Thymus (tissue), 11 donors: ENCODE measurements around the gene ZNF521. TPM values are rescaled to one million over a fixed set of nuclear protein-coding genes. Genes with fewer than 3 reads are reported as not detected.
"Not testable (repeated sequence)": the region's sequence is repeated elsewhere in the genome, so short reads cannot be mapped to it uniquely, and the experiment has no call there.

Source experiments
- DNase-seq, 9 donors: peaks; one replicate each; pipeline ENCODE4 v3.0.0-alpha.2; 2013; ENCODE audit warnings: low spot score in 9 of 9, low read depth in 6 of 9, missing footprints in 1 of 9
- H3K27ac ChIP-seq, 2 donors: one replicate each; pipeline ENCODE4 v1.5.1; 2013; ENCODE audit warnings: control low read depth in 1 of 2, low read depth in 1 of 2, low read length in 1 of 2, mild to moderate bottlenecking in 1 of 2, moderate library complexity in 1 of 2
- H3K27me3 ChIP-seq, 2 donors: one replicate each; pipeline ENCODE4 v1.5.1; 2013; ENCODE audit warnings: low read length in 1 of 2; ENCODE audit not compliant: control insufficient read depth in 2 of 2, insufficient read depth in 1 of 2
- H3K36me3 ChIP-seq, 2 donors: one replicate each; pipeline ENCODE4 v1.5.1; 2013; ENCODE audit warnings: low read length in 1 of 2, mild to moderate bottlenecking in 1 of 2, moderate library complexity in 1 of 2; ENCODE audit not compliant: control insufficient read depth in 2 of 2, insufficient read depth in 2 of 2
- H3K4me1 ChIP-seq, 2 donors: one replicate each; pipeline ENCODE4 v1.5.1; 2013; ENCODE audit warnings: low read length in 2 of 2; ENCODE audit not compliant: control insufficient read depth in 2 of 2, insufficient read depth in 2 of 2
- H3K4me3 ChIP-seq, 2 donors: one replicate each; pipeline ENCODE4 v1.5.1; 2013; ENCODE audit warnings: low read length in 2 of 2, control low read depth in 1 of 2, mild to moderate bottlenecking in 1 of 2
- H3K9me3 ChIP-seq, 2 donors: one replicate each; pipeline ENCODE4 v1.5.1; 2013; ENCODE audit warnings: low read length in 1 of 2, mild to moderate bottlenecking in 1 of 2; ENCODE audit not compliant: control insufficient read depth in 2 of 2, insufficient read depth in 1 of 2
- WGBS: extraction: QIAGEN DNeasy Blood & Tissue Kit; methylation state at CpG from one replicate; pipeline ENCODE4 v1.1.7; 2013; 5-methylcytosine and 5-hydroxymethylcytosine counted together
- polyA plus RNA-seq: library from polyadenylated mRNA; stranded (reverse); fragments of 200-250 nt; gene quantifications from one replicate; pipeline ENCODE4 v1.2.3, GENCODE V29; 2013
- total RNA-seq: library from RNA; stranded (reverse); fragments of 120-200 nt; gene quantifications from one replicate; pipeline ENCODE4 v1.2.4, GENCODE V29; 2013
- donor health status: healthy.

The ZNF521 gene
- total and polyA plus RNA-seq, 2 donors: 3.7 to 9.2 TPM

DNA sequence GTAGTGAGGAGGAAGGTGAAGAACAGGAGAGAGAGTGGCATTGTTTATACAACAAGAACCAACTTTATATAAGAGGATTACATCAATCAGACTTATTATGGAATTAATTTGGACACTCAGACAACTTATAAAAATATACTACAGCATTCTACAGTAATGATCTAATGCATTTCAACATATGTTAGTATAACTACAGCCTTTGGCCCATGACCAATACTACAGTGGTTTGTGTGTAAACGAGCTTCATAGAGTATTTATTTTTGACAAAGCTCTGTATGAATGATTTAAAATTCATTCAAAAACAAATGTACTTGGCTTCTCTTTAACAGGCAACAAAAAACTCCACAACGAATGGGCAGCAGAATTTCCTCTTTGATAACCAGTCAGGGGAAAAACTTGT is 72.8 kb downstream of the ZNF521 start:
- Histone ChIP-seq H3K36me3 (no peaks in the 10 kb centered on the region), H3K4me3 (no peak overlapping the region), H3K27ac (no peak overlapping the region), H3K9me3 (no peaks in the 10 kb centered on the region), H3K27me3 (no peaks in the 10 kb centered on the region), H3K4me1 (peaks cover 0 to 11% of the 10 kb centered on the region in 2 donors)
- DNase-seq: no peak
- 70% methylated on average over 2 of the region's 2 CpGs for WGBS

DNA sequence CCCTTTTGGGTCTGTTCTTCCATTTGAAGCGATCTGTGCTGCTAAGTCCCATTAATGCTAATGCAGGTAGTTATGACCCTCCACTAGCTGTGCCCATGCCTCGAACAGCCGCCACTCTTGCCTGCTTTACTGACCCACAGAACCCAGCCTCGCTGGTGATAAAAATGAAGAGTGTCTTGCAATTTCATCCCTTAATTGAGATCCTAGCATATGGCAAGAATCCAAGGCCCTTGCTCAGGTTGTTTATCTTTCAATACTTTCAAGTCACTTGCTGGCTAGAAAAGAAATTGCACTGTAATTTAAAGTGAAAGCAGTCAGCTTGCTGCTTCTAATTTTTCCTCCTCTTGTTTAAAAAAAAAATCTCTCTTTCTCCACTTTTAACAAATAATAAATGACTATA is 73.6 kb downstream of the ZNF521 start:
- H3K4me3 ChIP-seq: no peak overlapping the region
- no peaks in the 10 kb centered on the region for H3K9me3 ChIP-seq
- no peak overlapping the region for H3K27ac ChIP-seq
- DNase-seq: no peak
- H3K4me1 ChIP-seq: peaks cover 0 to 9% of the 10 kb centered on the region in 2 donors
- H3K36me3 ChIP-seq: no peaks in the 10 kb centered on the region
- WGBS: 87% methylated on average over 4 of the region's 4 CpGs
- no peaks in the 10 kb centered on the region for H3K27me3 ChIP-seq

DNA sequence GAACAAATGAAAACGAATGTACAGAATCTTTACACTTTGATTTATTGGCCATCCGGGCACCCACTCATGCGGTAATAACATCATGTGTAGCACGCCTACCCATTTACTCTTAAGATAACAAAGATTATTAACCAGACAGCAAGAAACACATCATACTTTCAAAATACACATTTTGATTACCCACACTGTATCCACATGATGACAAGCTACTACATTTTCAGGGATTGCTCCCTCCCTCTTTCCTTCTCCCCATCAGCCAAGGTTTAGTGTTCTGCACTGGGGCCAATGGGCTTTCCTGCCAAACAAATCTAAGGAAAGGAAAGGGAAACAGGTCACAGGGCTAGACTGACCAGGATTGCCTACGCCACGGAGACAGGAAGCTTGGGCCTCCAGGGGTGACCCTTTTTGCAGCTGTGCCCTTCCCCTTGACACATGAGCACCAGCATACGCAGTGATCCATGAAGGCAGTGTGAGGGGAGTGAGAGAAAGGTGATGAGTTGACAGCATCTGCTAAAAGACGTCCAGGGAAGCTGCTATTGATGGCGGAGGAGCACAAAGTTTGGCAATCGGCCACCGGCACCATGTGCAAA is 76.5 kb downstream of the ZNF521 start:
- H3K27ac ChIP-seq: no peak overlapping the region
- H3K4me1 ChIP-seq: no peaks in the 10 kb centered on the region
- H3K27me3 ChIP-seq: no peaks in the 10 kb centered on the region
- DNase-seq: no peak
- WGBS: 89% methylated on average over 11 of the region's 11 CpGs
- H3K4me3 ChIP-seq: no peak overlapping the region
- no peaks in the 10 kb centered on the region for H3K9me3 ChIP-seq
- H3K36me3 ChIP-seq: no peaks in the 10 kb centered on the region

DNA sequence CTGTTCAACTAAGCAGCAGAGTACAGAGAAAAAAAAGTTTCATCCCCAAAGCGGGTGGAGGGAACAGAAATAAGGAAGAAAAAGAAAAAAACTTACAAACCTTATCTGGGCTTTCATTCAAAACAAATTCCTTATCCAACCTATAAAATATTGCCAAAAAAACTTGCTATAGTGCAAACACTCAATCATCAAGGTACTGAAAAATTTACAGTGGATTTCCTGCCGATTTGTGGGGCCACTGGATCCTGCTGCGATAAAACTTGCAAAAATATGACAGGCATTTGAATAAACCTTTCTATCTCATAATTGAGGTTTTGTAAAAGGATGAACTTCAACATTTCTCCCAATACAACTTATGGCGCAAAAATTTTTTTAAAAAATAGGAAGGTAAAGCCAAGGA is 77.0 kb downstream of the ZNF521 start:
- DNase-seq: no peak
- H3K4me3 ChIP-seq: no peak overlapping the region
- H3K36me3 ChIP-seq: no peaks in the 10 kb centered on the region
- no peak overlapping the region for H3K27ac ChIP-seq
- 92% methylated on average over 4 of the region's 4 CpGs for WGBS
- no peaks in the 10 kb centered on the region for H3K4me1 ChIP-seq
- no peaks in the 10 kb centered on the region for H3K9me3 ChIP-seq
- H3K27me3 ChIP-seq: no peaks in the 10 kb centered on the region

DNA sequence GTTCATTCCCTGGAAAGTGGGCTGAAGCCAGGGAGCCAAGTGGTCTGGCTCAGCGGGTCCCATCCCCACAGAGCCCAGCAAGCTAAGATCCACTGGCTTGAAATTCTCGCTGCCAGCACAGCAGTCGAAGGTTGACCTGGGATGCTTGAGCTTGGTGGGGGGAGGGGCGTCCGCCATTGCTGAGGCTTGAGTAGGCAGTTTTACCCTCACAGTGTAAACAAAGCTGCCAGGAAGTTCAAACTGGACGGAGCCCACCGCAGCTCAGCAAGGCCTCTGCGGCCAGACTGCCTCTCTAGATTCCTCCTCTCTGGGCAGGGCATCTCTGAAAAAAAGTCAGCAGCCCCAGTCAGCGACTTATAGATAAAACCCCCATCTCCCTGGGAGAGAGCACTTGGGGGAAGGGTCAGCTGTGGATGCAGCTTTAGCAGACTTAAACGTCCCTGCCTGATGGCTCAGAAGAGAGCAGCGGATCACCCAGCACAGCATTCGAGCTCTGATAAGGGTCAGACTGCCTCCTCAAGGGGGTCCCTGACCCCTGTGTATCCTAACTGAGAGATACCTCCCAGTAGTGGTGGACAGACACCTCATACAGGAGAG is 84.9 kb downstream of the ZNF521 start:
- not testable (repeated sequence) for H3K27ac ChIP-seq, H3K9me3 ChIP-seq, DNase-seq, H3K4me3 ChIP-seq, H3K4me1 ChIP-seq, H3K36me3 ChIP-seq, H3K27me3 ChIP-seq
- WGBS: 97% methylated on average over 12 of the region's 12 CpGs

DNA sequence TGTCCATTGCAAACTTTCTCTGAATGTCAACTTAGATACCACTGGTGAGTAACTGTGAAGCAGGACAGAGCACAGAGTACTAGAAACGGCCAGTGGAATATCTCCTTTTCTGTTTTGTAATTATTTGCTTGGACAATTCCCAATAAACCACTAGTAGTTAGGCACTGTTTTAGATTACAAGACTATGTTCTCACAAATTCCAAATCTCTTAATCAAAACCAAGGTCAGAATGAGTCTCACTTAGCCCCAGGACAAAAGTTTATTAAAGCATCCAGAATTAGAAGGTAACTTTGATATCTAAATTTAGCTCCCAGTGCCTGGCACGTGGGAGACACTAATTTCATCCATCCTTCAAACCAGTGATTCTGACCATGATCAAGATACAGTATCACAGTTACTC is 89.0 kb downstream of the ZNF521 start:
- Histone ChIP-seq H3K36me3 (no peaks in the 10 kb centered on the region), H3K4me3 (no peak overlapping the region), H3K9me3 (no peaks in the 10 kb centered on the region), H3K4me1 (no peaks in the 10 kb centered on the region), H3K27ac (no peak overlapping the region), H3K27me3 (no peaks in the 10 kb centered on the region)
- 92% methylated on average over 2 of the region's 2 CpGs for WGBS
- DNase-seq: no peak

DNA sequence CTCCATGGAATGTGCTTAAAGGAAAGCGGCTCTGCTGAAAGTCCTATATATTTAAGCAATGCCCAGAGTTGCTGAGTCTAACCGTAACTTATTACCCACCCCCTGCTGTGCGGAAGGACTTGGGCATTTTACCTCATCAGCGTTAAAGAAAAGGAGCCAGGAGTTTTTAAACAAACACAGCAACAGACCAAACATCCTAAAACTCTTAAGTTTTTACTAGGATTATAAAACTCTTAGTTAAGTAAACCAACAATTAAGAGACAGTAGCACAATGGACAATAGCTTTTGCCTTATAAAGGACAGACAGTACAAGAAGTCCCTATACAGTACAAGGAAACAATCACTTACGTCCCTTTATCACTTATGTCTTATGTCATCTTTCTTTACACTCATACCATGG is 90.2 kb downstream of the ZNF521 start:
- Histone ChIP-seq H3K27me3 (no peaks in the 10 kb centered on the region), H3K9me3 (no peaks in the 10 kb centered on the region), H3K27ac (no peak overlapping the region), H3K36me3 (no peaks in the 10 kb centered on the region), H3K4me3 (no peak overlapping the region), H3K4me1 (peaks cover 0 to 5% of the 10 kb centered on the region in 2 donors)
- no peak for DNase-seq
- 96% methylated on average over 5 of the region's 5 CpGs for WGBS

DNA sequence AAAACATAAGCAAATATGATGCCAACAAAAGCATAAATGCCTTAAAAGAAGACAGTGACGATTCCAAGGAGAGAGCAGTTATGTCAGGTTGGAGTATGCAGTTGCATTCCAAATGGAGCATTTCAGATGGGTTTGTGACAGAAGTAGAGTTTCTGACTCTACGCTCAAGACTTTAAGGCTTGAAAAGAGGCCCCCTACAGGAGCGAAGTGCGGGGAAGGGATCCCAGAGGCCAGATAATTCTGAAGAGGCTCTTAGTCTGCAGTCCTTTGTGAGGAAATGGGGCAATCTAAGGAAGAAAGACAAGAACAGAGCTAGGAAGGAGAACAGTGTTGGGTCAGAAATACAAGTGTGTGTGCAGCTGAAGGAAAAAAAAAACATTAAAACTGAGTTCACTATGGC is 95.5 kb downstream of the ZNF521 start:
- no peak for DNase-seq

DNA sequence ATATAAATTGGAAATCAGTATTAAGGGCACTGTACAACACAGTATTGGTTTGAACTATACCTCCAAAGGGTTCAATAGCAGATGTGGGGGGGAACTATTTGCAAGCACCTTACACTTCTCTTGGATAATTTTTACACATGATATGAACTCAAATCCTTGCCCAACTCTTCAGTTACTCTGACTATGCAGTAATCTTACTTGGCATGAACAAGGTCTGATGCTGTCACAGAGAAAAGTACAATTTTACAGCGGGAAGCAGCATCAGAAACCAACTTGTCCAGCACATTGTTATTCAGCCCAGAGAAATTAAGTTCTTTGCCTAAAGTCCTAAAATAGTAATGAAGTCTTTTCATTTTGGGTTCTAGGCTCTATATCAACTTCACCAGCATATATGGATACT is 98.2 kb downstream of the ZNF521 start:
- H3K4me3 ChIP-seq: no peak overlapping the region
- no peak for DNase-seq
- no peaks in the 10 kb centered on the region for H3K27me3 ChIP-seq
- WGBS: 100% methylated on average over 1 of the region's 1 CpG
- no peak overlapping the region for H3K27ac ChIP-seq
- no peaks in the 10 kb centered on the region for H3K36me3 ChIP-seq
- peaks cover 0 to 5% of the 10 kb centered on the region in 2 donors for H3K4me1 ChIP-seq
- no peaks in the 10 kb centered on the region for H3K9me3 ChIP-seq

More for the DNA sequence above, 95.5 kb downstream of the ZNF521 start:
- Histone ChIP-seq H3K9me3 (no peaks in the 10 kb centered on the region), H3K27ac (no peak overlapping the region), H3K36me3 (no peaks in the 10 kb centered on the region), H3K4me1 (peaks cover 0 to 5% of the 10 kb centered on the region in 2 donors), H3K27me3 (no peaks in the 10 kb centered on the region), H3K4me3 (no peak overlapping the region)
- WGBS: 96% methylated on average over 4 of the region's 4 CpGs
